ENCODE results near the gene EFTUD2.

The EFTUD2 gene

GRCh38 chr17:44848257-44848795 is 50.9 kb downstream of the EFTUD2 start:
- Histone ChIP-seq H3K4me1 (ENCODE audit: control insufficient read depth, insufficient read depth, low read length) (peaks cover 7% of the 10 kb centered on the region), H3K4me3 (ENCODE audit: insufficient read depth, low read depth, low read length) (no peak overlapping the region), H3K9me3 (ENCODE audit: control insufficient read depth, low read length) (no peaks in the 10 kb centered on the region), H3K36me3 (ENCODE audit: control insufficient read depth, insufficient read depth, low read length) (peaks cover 20% of the 10 kb centered on the region), H3K27ac (ENCODE audit: insufficient read depth, low read depth, low read length, poor library complexity, severe bottlenecking) (no peak overlapping the region), H3K27me3 (ENCODE audit: control insufficient read depth, insufficient read depth, low read length, poor library complexity, severe bottlenecking) (no peaks in the 10 kb centered on the region)
- 78 to 80% methylated on average over 5 of the region's 6 CpGs for WGBS, 2 experiments

- H3K4me1 ChIP-seq (ENCODE audit: control insufficient read depth, insufficient read depth, low read length): peaks cover 13% of the 10 kb centered on the region
- peaks cover 15% of the 10 kb centered on the region for H3K36me3 ChIP-seq (ENCODE audit: control insufficient read depth, insufficient read depth, low read length)
- no peaks in the 10 kb centered on the region for H3K27me3 ChIP-seq (ENCODE audit: control insufficient read depth, insufficient read depth, low read length, poor library complexity, severe bottlenecking)
- no peaks in the 10 kb centered on the region for H3K9me3 ChIP-seq (ENCODE audit: control insufficient read depth, low read length)
- no peak within 1 kb of the TSS for H3K27ac ChIP-seq (ENCODE audit: insufficient read depth, low read depth, low read length, poor library complexity, severe bottlenecking)
- WGBS, 2 experiments: 85 to 94% methylated on average over 2 of the region's 2 CpGs
- H3K4me3 ChIP-seq (ENCODE audit: insufficient read depth, low read depth, low read length): no peak within 1 kb of the TSS
Measured at GRCh38 chr17:44847586-44847985, 51.7 kb downstream of the EFTUD2 start, which contains the start of gene HIGD1B. HIGD1B (plus strand) TSS chr17:44847883; CDS start chr17:44848153, 270 bp downstream.

DNA sequence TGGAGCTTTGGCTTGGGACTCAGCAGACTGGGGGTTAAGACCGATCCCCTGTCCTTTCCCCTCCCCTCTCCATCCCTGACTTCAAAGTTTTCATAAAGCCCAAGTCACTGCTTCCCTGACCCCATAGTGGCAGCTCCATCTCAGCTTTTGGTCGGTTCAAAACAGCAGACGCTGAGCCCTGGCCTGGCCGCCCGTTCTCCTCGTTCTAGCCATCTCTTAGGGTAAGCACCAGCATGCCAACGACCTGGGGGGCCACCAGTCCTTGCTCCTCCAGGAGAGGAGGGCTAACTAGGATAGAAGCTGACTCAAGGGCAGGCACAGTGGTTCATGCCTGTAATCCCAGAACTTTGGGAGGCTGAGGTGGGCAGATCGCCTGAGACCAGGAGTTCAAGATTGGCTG is 53.0 kb downstream of the EFTUD2 start:
- Histone ChIP-seq H3K9me3 (ENCODE audit: control insufficient read depth, low read length) (no peaks in the 10 kb centered on the region), H3K36me3 (ENCODE audit: control insufficient read depth, insufficient read depth, low read length) (peaks cover 6% of the 10 kb centered on the region), H3K4me1 (ENCODE audit: control insufficient read depth, insufficient read depth, low read length) (peaks cover 20% of the 10 kb centered on the region), H3K27me3 (ENCODE audit: control insufficient read depth, insufficient read depth, low read length, poor library complexity, severe bottlenecking) (no peaks in the 10 kb centered on the region), H3K27ac (ENCODE audit: insufficient read depth, low read depth, low read length, poor library complexity, severe bottlenecking) (no peak overlapping the region), H3K4me3 (ENCODE audit: insufficient read depth, low read depth, low read length) (no peak overlapping the region)
- 84 to 86% methylated on average over 8 of the region's 8 CpGs for whole genome bisulfite sequencing, 2 experiments

DNA sequence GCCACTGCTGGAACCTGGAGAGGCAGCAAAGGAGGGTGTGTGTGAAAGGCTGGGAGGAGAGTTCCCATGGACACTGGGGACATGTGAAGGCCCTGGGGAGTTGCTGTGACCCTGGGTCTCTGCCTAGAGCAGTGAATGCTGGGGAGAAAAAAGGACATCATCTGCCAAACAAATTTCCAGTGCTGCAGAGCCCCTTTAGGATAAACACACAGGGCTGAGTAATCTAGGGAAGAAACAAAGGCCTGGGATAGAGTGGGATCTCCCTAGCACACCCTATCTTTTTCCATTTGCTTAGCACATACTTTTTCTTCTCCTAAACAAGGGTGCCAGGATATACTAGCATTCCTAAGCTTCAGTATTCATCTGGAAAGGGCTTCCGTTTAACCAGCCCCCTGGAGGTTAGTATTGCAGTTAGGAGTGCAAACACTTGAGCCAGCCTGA is 54.8 kb downstream of the EFTUD2 start:
- Histone ChIP-seq H3K4me3 (ENCODE audit: insufficient read depth, low read depth, low read length) (no peak overlapping the region), H3K27ac (ENCODE audit: insufficient read depth, low read depth, low read length, poor library complexity, severe bottlenecking) (no peak overlapping the region), H3K36me3 (ENCODE audit: control insufficient read depth, insufficient read depth, low read length) (no peaks in the 10 kb centered on the region), H3K4me1 (ENCODE audit: control insufficient read depth, insufficient read depth, low read length) (peaks cover 20% of the 10 kb centered on the region), H3K27me3 (ENCODE audit: control insufficient read depth, insufficient read depth, low read length, poor library complexity, severe bottlenecking) (no peaks in the 10 kb centered on the region), H3K9me3 (ENCODE audit: control insufficient read depth, low read length) (no peaks in the 10 kb centered on the region)
- WGBS, 2 experiments: 26 to 33% methylated on average over 1 of the region's 1 CpG

- Histone ChIP-seq H3K27me3 (ENCODE audit: control insufficient read depth, insufficient read depth, low read length, poor library complexity, severe bottlenecking) (no peaks in the 10 kb centered on the region), H3K4me1 (ENCODE audit: control insufficient read depth, insufficient read depth, low read length) (peaks cover 20% of the 10 kb centered on the region), H3K27ac (ENCODE audit: insufficient read depth, low read depth, low read length, poor library complexity, severe bottlenecking) (no peak overlapping the region), H3K4me3 (ENCODE audit: insufficient read depth, low read depth, low read length) (no peak overlapping the region), H3K9me3 (ENCODE audit: control insufficient read depth, low read length) (no peaks in the 10 kb centered on the region), H3K36me3 (ENCODE audit: control insufficient read depth, insufficient read depth, low read length) (no peaks in the 10 kb centered on the region)
- 26 to 29% methylated on average over 5 of the region's 5 CpGs for WGBS, 2 experiments
Measured at GRCh38 chr17:44842748-44843147, 56.5 kb downstream of the EFTUD2 start.

- Histone ChIP-seq H3K9me3 (ENCODE audit: control insufficient read depth, low read length) (no peaks in the 10 kb centered on the region), H3K27me3 (ENCODE audit: control insufficient read depth, insufficient read depth, low read length, poor library complexity, severe bottlenecking) (no peaks in the 10 kb centered on the region), H3K4me1 (ENCODE audit: control insufficient read depth, insufficient read depth, low read length) (peaks cover 20% of the 10 kb centered on the region), H3K36me3 (ENCODE audit: control insufficient read depth, insufficient read depth, low read length) (no peaks in the 10 kb centered on the region), H3K4me3 (ENCODE audit: insufficient read depth, low read depth, low read length) (no peak overlapping the region), H3K27ac (ENCODE audit: insufficient read depth, low read depth, low read length, poor library complexity, severe bottlenecking) (no peak overlapping the region)
- 90 to 92% methylated on average over 3 of the region's 3 CpGs for WGBS, 2 experiments
Measured at GRCh38 chr17:44840936-44841335, 58.3 kb downstream of the EFTUD2 start.

DNA sequence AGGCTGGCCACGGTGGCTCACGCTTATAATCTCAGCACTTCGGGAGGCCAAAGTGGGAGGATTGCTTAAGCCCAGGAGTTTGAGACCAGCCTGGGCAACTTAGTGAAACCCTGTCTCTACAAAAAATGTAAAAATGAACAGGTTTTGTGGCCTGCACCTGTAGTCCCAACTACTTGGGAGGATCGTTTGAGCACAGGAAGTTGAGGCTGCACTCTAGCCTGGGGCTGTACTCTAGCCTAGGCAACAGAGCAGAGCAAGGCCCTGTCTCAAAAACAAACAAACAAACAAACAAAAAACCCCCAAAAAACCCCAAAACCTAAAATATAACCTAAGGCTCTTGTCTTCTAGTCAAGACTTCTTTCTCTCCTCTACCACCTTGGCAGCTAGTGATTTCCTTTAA is 59.0 kb downstream of the EFTUD2 start:
- WGBS, 2 experiments: 93 to 96% methylated on average over 4 of the region's 4 CpGs
- Histone ChIP-seq H3K4me1 (ENCODE audit: control insufficient read depth, insufficient read depth, low read length) (peaks cover 20% of the 10 kb centered on the region), H3K27ac (ENCODE audit: insufficient read depth, low read depth, low read length, poor library complexity, severe bottlenecking) (no peak overlapping the region), H3K36me3 (ENCODE audit: control insufficient read depth, insufficient read depth, low read length) (no peaks in the 10 kb centered on the region), H3K4me3 (ENCODE audit: insufficient read depth, low read depth, low read length) (no peak overlapping the region), H3K9me3 (ENCODE audit: control insufficient read depth, low read length) (no peaks in the 10 kb centered on the region), H3K27me3 (ENCODE audit: control insufficient read depth, insufficient read depth, low read length, poor library complexity, severe bottlenecking) (no peaks in the 10 kb centered on the region)

- WGBS, 2 experiments: 76 to 96% methylated on average over 2 of the region's 2 CpGs
- no peaks in the 10 kb centered on the region for H3K36me3 ChIP-seq (ENCODE audit: control insufficient read depth, insufficient read depth, low read length)
- no peak overlapping the region for H3K4me3 ChIP-seq (ENCODE audit: insufficient read depth, low read depth, low read length)
- no peak overlapping the region for H3K27ac ChIP-seq (ENCODE audit: insufficient read depth, low read depth, low read length, poor library complexity, severe bottlenecking)
- peaks cover 4% of the 10 kb centered on the region for H3K4me1 ChIP-seq (ENCODE audit: control insufficient read depth, insufficient read depth, low read length)
- H3K27me3 ChIP-seq (ENCODE audit: control insufficient read depth, insufficient read depth, low read length, poor library complexity, severe bottlenecking): no peaks in the 10 kb centered on the region
- H3K9me3 ChIP-seq (ENCODE audit: control insufficient read depth, low read length): no peaks in the 10 kb centered on the region
Measured at GRCh38 chr17:44837196-44837595, 62.0 kb downstream of the EFTUD2 start.

DNA sequence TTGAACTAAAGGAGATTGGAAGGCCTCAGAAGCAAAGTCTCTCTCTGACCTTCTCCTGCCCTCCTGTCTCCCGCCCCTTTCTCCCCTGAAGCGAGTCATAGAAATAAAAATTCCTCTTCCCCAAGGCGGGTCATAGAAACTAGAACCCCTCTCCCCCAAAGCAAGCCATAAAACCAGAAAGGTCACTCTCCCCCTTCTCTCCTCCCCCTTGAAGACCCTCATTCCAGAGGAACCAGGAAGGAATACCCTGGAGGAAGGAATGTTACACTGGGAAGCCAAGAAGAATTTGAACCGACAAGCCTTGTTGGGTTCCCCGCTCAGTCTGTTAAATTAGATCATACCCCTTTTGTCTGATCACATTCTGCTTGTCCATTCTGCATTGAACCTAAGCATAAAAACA is 66.4 kb downstream of the EFTUD2 start:
- Histone ChIP-seq H3K36me3 (ENCODE audit: control insufficient read depth, insufficient read depth, low read length) (no peaks in the 10 kb centered on the region), H3K27me3 (ENCODE audit: control insufficient read depth, insufficient read depth, low read length, poor library complexity, severe bottlenecking) (no peaks in the 10 kb centered on the region), H3K27ac (ENCODE audit: insufficient read depth, low read depth, low read length, poor library complexity, severe bottlenecking) (no peak overlapping the region), H3K4me3 (ENCODE audit: insufficient read depth, low read depth, low read length) (no peak overlapping the region), H3K4me1 (ENCODE audit: control insufficient read depth, insufficient read depth, low read length) (peaks cover 6% of the 10 kb centered on the region), H3K9me3 (ENCODE audit: control insufficient read depth, low read length) (no peaks in the 10 kb centered on the region)
- WGBS, 2 experiments: 83 to 88% methylated on average over 5 of the region's 5 CpGs

DNA sequence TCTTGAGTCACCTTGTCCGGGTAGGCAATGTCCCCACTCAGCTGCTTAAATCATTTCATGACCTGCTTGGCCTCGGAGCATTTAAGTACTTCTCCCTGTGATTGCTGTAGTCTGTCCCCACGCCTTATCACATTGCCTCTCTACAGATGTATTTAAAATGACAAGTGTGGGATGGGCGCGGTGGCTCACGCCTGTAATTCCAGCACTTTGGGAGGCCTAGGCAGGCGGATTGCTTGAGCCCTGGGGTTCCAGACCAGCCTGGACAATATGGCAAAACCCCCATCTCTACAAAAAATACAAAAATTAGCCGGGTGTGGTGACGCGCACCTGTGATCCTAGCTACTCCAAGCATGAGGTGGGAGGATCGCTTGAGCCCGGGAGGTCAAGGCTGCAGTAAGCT is 67.9 kb downstream of the EFTUD2 start:
- no peak overlapping the region for H3K4me3 ChIP-seq (ENCODE audit: insufficient read depth, low read depth, low read length)
- WGBS, 2 experiments: 79 to 80% methylated on average over 12 of the region's 12 CpGs
- no peaks in the 10 kb centered on the region for H3K36me3 ChIP-seq (ENCODE audit: control insufficient read depth, insufficient read depth, low read length)
- H3K27me3 ChIP-seq (ENCODE audit: control insufficient read depth, insufficient read depth, low read length, poor library complexity, severe bottlenecking): no peaks in the 10 kb centered on the region
- no peaks in the 10 kb centered on the region for H3K9me3 ChIP-seq (ENCODE audit: control insufficient read depth, low read length)
- no peak overlapping the region for H3K27ac ChIP-seq (ENCODE audit: insufficient read depth, low read depth, low read length, poor library complexity, severe bottlenecking)
- peaks cover 6% of the 10 kb centered on the region for H3K4me1 ChIP-seq (ENCODE audit: control insufficient read depth, insufficient read depth, low read length)
